Stimulated activated CD4-positive, alpha-beta T cell treated with anti-CD3 and anti-CD28 coated beads, Interleukin-4, amount 100 ng/mL, for 48 hours (primary cell): ENCODE data around the gene BFSP1.

Source experiments
- DNase-seq, 2 donors: peaks; one replicate each; pipeline ENCODE4 v3.0.0-alpha.2; 2020; ENCODE audit warnings: low read depth in 2 of 2

BFSP1 gene

DNA sequence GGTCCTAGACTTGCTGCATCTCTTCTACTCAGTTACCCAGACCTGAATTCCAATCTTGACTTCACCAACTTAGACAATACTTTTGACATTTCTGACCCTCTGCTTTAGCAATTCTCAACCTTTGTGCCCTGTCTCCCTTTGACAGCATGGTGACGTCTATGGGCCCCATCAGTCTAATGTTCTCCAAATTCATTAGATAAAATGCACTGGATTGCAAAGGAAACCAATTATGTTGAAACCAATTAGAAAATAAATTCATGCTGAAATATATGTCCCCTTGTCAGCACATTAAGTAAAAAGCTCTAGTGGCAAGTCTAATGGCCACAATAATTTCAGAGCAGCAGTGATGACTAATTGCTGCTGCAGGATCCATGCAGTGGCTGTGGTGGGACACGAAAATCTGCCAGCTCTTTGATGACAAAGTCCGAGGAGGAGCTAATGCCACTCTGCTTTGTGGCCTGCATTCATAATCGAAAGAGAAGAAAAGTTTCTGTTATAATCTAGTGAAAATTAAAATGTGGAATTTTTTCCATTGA is 64.0 kb downstream of the BFSP1 start:
- DNase-seq = no peak

DNA sequence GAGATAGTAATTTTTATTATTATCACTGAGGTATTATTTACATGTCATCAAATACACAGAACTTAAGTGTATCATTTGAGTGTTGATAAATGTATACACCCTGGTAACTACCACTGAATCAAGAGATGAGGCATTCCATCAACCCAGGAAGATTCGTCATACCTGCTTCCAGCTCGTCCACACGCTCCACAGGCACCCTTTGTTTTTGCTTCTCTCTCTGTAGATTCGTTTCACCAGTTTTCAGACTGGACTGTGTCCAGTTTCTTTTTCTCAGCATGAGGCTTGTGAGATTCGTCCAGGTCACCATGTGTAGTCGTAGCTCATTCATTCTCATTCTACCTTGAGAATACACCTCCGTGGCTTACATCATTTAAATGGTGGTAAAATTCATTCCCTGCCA is 64.5 kb downstream of the BFSP1 start:
- no peak for DNase-seq

DNA sequence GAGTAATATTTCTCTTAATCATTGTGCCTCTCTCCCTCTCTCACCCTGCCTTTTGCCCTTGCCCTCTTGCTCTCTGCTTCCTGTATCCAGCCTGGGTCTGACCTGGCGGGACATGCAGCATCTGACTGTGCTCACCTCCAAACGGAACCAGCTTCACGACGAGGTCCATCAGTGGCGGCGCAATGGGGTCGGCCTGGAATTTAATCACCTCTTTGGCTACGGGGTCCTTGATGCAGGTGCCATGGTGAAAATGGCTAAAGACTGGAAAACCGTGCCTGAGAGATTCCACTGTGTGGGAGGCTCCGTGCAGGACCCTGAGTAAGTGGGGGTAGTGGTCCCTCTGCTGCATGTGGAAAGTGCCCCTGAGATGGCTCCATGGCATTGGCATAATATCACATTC is 65.9 kb downstream of the BFSP1 start:
- DNase-seq = no peak

DNA sequence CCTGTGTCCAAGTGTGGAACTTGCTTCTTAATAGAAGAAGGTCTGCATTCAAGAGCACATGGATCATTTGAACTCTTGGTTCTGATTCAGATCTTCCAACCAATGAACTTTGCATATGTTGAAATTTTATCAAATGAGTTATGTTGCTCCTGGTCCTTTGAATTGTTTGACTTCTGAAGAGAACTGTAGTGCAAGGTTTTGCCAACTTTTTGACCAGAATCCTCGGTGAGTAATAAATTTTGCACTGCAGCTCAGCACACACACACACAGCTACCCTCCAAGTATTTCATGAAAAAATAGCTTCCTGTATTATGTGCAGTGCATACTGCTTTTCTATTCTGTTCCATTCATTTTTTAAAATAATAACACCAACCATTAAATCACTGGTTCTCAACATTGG is 67.5 kb downstream of the BFSP1 start:
- DNase-seq = no peak

DNA sequence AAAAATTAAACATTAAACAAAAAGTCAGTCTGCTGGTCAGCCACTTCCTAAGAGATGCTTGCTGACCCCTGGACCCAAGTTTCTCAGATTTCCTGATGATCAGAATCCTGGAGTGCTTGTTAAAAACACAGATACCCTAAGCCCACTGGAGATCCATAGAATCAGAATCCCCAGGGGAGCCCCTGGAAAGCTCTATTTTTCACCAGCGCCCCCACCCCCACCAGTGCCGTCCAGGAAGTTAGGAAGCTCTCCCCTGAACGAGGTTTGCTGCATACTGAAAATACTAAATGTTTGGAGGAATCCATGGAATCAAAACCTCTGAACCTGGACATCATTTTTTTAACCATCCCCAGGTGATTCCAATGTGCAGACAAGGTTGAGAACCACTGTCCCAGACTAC is 69.2 kb downstream of the BFSP1 start:
- DNase-seq = no peak

DNA sequence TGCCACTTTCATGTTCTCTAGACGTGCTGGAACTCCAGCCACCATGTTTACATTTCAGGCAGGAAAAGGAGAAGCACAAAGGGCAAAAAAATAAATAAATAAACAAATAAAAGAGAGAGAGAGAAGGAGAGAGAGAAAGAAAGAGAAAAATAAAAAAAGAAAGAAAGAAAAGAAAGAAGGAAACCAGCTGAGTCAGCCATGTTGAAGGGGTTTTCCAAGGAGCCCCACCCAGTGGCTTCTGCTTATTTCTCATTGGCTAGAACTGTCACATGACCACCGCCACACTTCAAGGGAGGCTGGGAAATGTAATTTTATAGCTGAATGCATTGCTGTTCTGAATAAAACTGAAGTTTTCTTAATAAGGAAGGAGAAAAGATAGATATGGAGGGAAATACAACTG is 71.1 kb downstream of the BFSP1 start:
- DNase-seq = no peak

DNA sequence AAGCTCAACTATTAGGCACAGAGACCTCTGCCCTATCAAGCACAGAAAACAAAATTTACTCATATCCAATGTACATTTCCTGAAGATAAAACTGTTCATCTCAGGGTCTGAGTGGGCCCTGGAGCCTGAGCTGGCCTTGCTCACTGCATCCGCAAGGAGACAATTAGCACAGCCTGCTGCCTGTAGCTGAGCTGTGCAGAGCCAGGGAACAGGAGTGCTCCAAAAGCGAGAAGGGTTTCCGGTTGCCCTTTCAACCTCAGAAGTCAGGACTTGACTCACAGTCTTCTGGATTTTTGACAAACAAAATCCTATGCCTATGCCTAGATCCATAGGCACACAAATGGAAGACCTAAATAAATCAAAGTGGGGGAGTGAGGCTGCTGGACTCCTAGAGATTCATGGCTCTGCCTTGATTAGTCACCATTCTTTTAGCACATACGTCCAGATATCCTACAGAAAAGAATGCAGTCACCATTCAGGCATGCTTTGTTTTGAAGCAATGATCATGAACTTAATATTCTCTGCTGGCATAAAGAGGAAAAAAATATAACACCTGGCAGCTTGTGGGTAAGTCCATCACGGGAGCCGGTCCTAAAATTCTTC is 73.5 kb downstream of the BFSP1 start:
- no peak for DNase-seq

DNA sequence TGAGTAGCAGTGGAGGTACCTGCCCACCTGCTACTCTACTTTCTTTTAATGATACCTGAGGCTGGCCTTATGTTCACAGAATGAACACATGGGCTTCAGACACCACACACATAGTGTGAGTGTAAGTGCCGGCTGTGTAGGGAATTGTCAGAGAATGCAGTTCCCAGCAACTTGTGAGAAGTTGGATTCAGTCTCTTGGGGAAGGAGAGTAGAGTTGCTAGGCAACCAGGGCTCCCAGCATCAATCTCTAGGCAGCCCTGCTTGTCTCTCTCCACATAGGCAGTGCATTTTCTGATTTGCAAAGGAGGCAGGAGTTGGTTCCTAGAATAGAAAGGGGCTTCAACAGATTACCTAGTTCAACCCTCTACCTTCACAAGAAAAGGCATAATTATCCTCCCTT is 74.1 kb downstream of the BFSP1 start:
- DNase-seq = no peak

DNA sequence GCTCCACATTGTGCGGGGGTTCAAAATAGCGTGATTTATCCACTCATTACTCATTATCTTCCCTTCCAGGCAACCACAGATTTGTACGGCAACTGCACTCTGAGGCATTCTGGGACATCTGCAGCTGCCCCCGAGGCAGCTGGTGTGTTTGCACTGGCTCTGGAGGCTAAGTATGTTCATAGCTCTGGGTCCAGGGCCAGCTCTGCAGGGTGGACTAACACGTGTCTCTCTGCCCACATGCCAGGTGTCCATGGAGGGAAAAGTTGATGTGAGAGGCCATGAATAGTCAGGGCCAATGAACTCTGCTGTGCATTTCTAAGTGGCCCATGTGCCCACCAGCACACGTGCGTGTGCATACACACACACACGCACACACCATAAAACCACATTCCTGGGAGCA is 74.9 kb downstream of the BFSP1 start:
- DNase-seq = no peak

DNA sequence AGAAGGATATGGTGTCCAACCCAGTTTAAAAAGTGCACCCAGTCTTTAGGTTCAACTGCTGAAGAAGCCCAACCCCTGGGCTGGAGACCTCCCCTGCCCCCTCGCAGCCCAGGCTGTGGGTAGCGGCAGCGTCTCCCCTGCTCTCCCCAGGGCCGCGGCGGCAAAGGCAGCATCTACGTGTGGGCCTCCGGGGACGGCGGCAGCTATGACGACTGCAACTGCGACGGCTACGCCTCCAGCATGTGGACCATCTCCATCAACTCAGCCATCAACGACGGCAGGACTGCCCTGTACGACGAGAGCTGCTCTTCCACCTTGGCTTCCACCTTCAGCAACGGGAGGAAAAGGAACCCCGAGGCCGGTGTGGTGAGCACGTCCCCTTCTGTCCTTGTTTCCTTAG is 77.6 kb downstream of the BFSP1 start:
- DNase-seq = no peak

DNA sequence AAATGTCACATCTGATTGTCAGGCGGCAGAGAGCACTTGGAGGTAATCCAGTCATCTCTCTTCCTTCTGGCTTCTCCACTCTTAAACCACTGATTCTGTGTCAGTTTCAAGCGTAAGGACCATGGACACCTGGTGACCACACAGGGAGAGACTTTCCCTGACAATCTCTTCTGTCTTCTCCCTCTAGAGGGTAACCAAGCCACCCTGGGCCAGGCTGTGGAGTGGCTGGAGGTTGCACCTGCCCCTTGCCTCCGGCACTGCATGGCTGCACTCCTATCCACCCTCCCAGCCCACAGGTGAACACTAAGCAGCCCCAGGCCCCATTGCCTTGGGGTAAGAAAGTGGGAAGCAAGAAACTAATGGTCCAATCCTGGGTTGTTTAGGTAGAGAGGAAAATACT is 78.7 kb downstream of the BFSP1 start:
- DNase-seq = no peak

DNA sequence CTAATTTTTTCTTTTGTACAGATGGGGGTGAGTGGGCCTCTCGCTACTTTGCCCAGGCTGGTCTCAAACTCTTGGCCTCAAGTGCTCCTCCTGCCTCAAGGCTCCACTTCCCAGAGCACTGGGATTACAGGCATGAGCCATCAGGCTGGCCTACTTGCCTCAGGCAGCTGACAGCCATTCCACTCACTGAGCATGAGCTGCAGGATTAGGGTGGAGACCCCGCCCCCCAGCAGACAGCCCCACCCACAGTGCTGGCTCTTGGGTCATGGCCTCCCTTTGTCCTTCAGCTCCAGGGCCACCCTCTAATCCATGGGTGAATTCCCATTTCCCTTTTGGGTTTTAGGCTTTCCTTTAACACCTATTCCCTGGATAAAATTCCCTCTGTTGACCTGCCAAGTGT is 82.1 kb downstream of the BFSP1 start:
- DNase-seq = no peak

DNA sequence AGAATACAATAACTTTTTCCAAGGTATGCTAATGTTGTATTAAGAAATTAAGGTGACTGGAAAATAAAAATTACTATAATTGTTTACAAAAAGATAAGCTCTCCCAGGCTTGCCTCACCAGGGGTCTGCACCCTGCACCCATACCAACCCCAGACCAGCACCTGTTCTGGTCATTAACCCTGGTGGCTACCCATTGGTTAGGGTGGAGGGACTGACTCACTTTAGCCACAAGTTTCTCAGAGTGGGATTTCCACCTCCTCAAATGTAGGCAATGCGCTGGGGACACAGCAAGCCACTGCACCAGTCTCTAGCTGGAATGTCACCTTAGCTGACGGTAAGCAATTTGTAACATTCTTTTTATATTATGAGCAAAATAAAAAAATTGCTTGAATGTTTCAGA is 83.1 kb downstream of the BFSP1 start:
- no peak for DNase-seq

DNA sequence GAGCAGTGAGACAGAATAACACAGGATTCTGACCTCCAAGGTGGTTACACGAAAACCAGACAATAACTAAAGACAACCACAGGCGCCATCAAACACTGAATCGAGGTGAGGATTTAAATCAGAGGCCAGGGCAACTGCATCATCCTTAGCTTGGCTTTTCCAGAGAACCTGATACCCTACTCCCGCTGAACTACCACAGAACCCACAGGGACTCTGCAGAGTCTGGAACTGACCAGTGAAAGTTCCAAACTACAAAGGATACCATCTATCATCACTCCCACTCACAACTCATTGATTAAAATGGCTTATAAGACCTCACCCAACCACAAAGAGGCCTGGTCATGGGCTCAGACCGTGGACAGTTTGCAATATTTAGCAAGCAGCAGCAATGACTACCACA is 85.0 kb downstream of the BFSP1 start:
- DNase-seq = no peak

DNA sequence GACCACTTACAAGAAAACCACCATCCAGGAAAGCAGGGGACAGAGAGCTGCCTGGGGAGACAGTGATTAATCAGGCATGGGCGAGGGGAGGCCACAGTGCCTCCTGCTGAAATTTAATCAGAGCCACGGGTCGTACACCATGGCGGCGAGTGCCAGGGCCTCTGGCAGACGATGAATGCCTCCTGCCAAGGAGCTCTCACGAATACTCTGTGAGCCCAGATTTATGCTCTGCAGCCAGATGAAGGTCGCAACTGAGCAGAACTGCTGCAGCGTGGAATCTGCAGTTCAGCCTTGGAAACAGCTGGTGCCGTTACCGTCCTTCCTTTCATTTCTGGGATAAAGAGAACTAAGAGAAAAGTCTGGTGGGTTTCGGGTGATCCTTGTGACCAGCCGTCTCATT is 85.6 kb downstream of the BFSP1 start:
- DNase-seq = no peak

DNA sequence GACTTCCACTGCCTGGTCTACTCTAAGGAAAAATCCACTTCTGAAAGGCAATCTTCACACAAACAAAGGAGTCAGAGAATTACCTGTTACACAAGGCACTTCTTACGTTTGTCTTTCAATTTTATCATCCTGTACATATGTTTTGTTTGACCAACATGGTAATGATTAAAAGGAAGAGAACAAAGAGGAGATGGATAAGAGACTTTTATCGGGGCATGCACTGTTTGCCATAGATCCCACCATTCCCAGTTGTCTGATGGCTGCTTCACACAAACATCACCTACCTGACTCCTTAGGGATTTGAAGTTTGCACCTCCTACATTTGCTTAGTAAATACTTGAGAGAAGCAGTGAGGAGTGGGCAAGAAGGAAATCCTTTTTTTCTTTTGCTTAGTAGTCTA is 87.1 kb downstream of the BFSP1 start:
- DNase-seq = no peak
